ENCODE data around the gene SPACA1. TPM values are rescaled to one million over a fixed set of nuclear protein-coding genes. Genes with fewer than 3 reads are reported as not detected.

SPACA1 gene
- total RNA-seq, 4 donors from 2014 or later, result not detected

- Histone ChIP-seq H3K4me1 (no peaks in the 10 kb centered on the region), H3K9me3 (no peaks in the 10 kb centered on the region), H3K27me3 (no peaks in the 10 kb centered on the region), H3K36me3 (no peaks in the 10 kb centered on the region), H3K27ac (no peak overlapping the region), H3K4me3 (no peak overlapping the region)
- no peak for DNase-seq
- TF ChIP-seq CTCF (IDR thresholded peaks at IDR 0.05) (no peak), POLR2A (IDR thresholded peaks at IDR 0.05) (no peak)
These were observed 3.1 kb upstream of the SPACA1 start for GRCh38 chr6:88044530-88044929.

- H3K27ac ChIP-seq, result no peak overlapping the region
- no peaks in the 10 kb centered on the region for H3K4me1 ChIP-seq
- no peaks in the 10 kb centered on the region for H3K36me3 ChIP-seq
- no peak overlapping the region for H3K4me3 ChIP-seq
- no peak for DNase-seq
- H3K27me3 ChIP-seq, result no peaks in the 10 kb centered on the region
- no peaks in the 10 kb centered on the region for H3K9me3 ChIP-seq
- TF ChIP-seq CTCF (IDR thresholded peaks at IDR 0.05) (no peak), POLR2A (IDR thresholded peaks at IDR 0.05) (no peak)
These were observed 2.0 kb upstream of the SPACA1 start for GRCh38 chr6:88045521-88046136.

- TF ChIP-seq CTCF (IDR thresholded peaks at IDR 0.05) (no peak), POLR2A (IDR thresholded peaks at IDR 0.05) (no peak)
- no peaks in the 10 kb centered on the region for H3K36me3 ChIP-seq
- H3K9me3 ChIP-seq, result no peaks in the 10 kb centered on the region
- no peaks in the 10 kb centered on the region for H3K27me3 ChIP-seq
- H3K4me1 ChIP-seq, result no peaks in the 10 kb centered on the region
- H3K27ac ChIP-seq, result no peak overlapping the region
- H3K4me3 ChIP-seq, result no peak overlapping the region
- DNase-seq, result no peak
These were observed 937 bp downstream of the SPACA1 start for GRCh38 chr6:88048578-88048977.

GRCh38 chr6:88050140-88050818, 2.6 kb downstream of the SPACA1 start:
- DNase-seq, result no peak
- Histone ChIP-seq H3K4me3 (no peak overlapping the region), H3K4me1 (no peaks in the 10 kb centered on the region), H3K27me3 (no peaks in the 10 kb centered on the region), H3K9me3 (no peaks in the 10 kb centered on the region), H3K27ac (no peak overlapping the region), H3K36me3 (no peaks in the 10 kb centered on the region)
- TF ChIP-seq POLR2A (IDR thresholded peaks at IDR 0.05), result no peak
- no peak for TF ChIP-seq CTCF (IDR thresholded peaks at IDR 0.05)

GRCh38 chr6:88059191-88059590, 11.6 kb downstream of the SPACA1 start:
- Histone ChIP-seq H3K4me1 (no peaks in the 10 kb centered on the region), H3K9me3 (no peaks in the 10 kb centered on the region), H3K36me3 (no peaks in the 10 kb centered on the region), H3K4me3 (no peak overlapping the region), H3K27ac (no peak overlapping the region), H3K27me3 (no peaks in the 10 kb centered on the region)
- no peak for DNase-seq
- no peak for TF ChIP-seq CTCF (IDR thresholded peaks at IDR 0.05)
- no peak for TF ChIP-seq POLR2A (IDR thresholded peaks at IDR 0.05)
